GM20431 (cell line): ENCODE data around the gene MAGED1.

Source experiments
- in situ Hi-C: fragments of 300-500 bp; cut with MseI, MboI; formaldehyde crosslinking; loops from one replicate; pipeline ENCODE4 v1.15.0; 2020; ENCODE audit warnings: low sequenced_read_pairs; ENCODE audit not compliant: unreplicated experiment

The MAGED1 gene

GRCh38 chrX:51892921-51893745 lies at the start of gene MAGED1:
MAGED1 (plus strand) TSS chrX:51893623; CDS start chrX:51894305, 682 bp downstream.
- in situ Hi-C loops, result no loop called here

GRCh38 chrX:51847463-51847862 lies 46.0 kb upstream of the MAGED1 start:
- in situ Hi-C loops, result no loop called here

- in situ Hi-C loops, result no loop called here
Observed at GRCh38 chrX:51851507-51852085, 41.8 kb upstream of the MAGED1 start.

GRCh38 chrX:51852096-51852495 lies 41.3 kb upstream of the MAGED1 start:
- in situ Hi-C loops, result no loop called here

- in situ Hi-C loops, result no loop called here
Observed at GRCh38 chrX:51852621-51853020, 40.8 kb upstream of the MAGED1 start.

- in situ Hi-C loops, result no loop called here
Observed at GRCh38 chrX:51853251-51853650, 40.2 kb upstream of the MAGED1 start.

GRCh38 chrX:51855698-51856097 lies 37.7 kb upstream of the MAGED1 start:
- in situ Hi-C loops, result no loop called here

GRCh38 chrX:51857159-51857733 lies 36.2 kb upstream of the MAGED1 start:
- in situ Hi-C loops, result no loop called here

- in situ Hi-C loops, result no loop called here
Observed at GRCh38 chrX:51860679-51861078, 32.7 kb upstream of the MAGED1 start.

GRCh38 chrX:51862920-51863319 lies 30.5 kb upstream of the MAGED1 start:
- in situ Hi-C loops, result no loop called here

- in situ Hi-C loops, result no loop called here
Observed at GRCh38 chrX:51866210-51866609, 27.2 kb upstream of the MAGED1 start.

- in situ Hi-C loops, result no loop called here
Observed at GRCh38 chrX:51867626-51868025, 25.8 kb upstream of the MAGED1 start.

- in situ Hi-C loops, result no loop called here
Observed at GRCh38 chrX:51870354-51870753, 23.1 kb upstream of the MAGED1 start.

GRCh38 chrX:51874123-51874522 lies 19.3 kb upstream of the MAGED1 start:
- in situ Hi-C loops, result no loop called here

- in situ Hi-C loops, result no loop called here
Observed at GRCh38 chrX:51876441-51876840, 17.0 kb upstream of the MAGED1 start.

GRCh38 chrX:51878056-51878455 lies 15.4 kb upstream of the MAGED1 start:
- in situ Hi-C loops, result no loop called here

- in situ Hi-C loops, result no loop called here
Observed at GRCh38 chrX:51889851-51890250, 3.6 kb upstream of the MAGED1 start.

- in situ Hi-C loops, result no loop called here
Observed at GRCh38 chrX:51891245-51891644, 2.2 kb upstream of the MAGED1 start.

- in situ Hi-C loops, result no loop called here
Observed at GRCh38 chrX:51891821-51892551, 1.4 kb upstream of the MAGED1 start.

GRCh38 chrX:51893931-51894696 lies 691 bp downstream of the MAGED1 start:
- in situ Hi-C loops, result no loop called here
